GM23248 (cell line): ENCODE data around the gene NEGR1. TPM values are rescaled to one million over a fixed set of nuclear protein-coding genes. Genes with fewer than 3 reads are reported as not detected.

Source experiments
- DNase-seq: peaks from one replicate; pipeline ENCODE4 v3.0.0-alpha.2; 2015
- H2AFZ ChIP-seq: fragments of 200-600 bp; sonication (generic); 2 replicates; pipeline ENCODE4 v1.6.1; 2016; ENCODE audit warnings: antibody characterized with exemption
- H3F3A ChIP-seq: fragments of 200-600 bp; sonication (generic); 2 replicates; pipeline ENCODE4 v1.6.1; 2016; ENCODE audit warnings: mild to moderate bottlenecking, antibody characterized with exemption, mixed run types; ENCODE audit not compliant: insufficient read depth
- H3K27ac ChIP-seq: fragments of 200-600 bp; sonication (generic); 2 replicates; pipeline ENCODE4 v1.5.1; 2016; ENCODE audit warnings: mild to moderate bottlenecking
- H3K27me3 ChIP-seq: fragments of 200-600 bp; sonication (generic); replicated peaks from 2 replicates; pipeline ENCODE4 v1.6.1; 2016; ENCODE audit warnings: mild to moderate bottlenecking; ENCODE audit not compliant: insufficient read depth
- H3K36me3 ChIP-seq: fragments of 200-600 bp; sonication (generic); 2 replicates; pipeline ENCODE4 v1.6.1; 2016; ENCODE audit warnings: low read depth, mild to moderate bottlenecking
- H3K4me1 ChIP-seq: fragments of 200-600 bp; sonication (generic); 2 replicates; pipeline ENCODE4 v1.6.1; 2016; ENCODE audit warnings: mild to moderate bottlenecking; ENCODE audit not compliant: insufficient read depth
- H3K4me2 ChIP-seq: fragments of 200-600 bp; sonication (generic); one replicate; pipeline ENCODE4 v1.6.1; 2016; ENCODE audit warnings: mild to moderate bottlenecking; ENCODE audit not compliant: unreplicated experiment
- H3K4me3 ChIP-seq: fragments of 200-600 bp; sonication (generic); 2 replicates; pipeline ENCODE4 v1.5.1; 2016; ENCODE audit warnings: mild to moderate bottlenecking
- H3K79me2 ChIP-seq: fragments of 200-600 bp; sonication (generic); 2 replicates; pipeline ENCODE4 v1.6.1; 2016; ENCODE audit warnings: mild to moderate bottlenecking; ENCODE audit not compliant: insufficient read depth
- H3K9ac ChIP-seq: fragments of 200-600 bp; sonication (generic); 2 replicates; pipeline ENCODE4 v1.6.1; 2016; ENCODE audit warnings: mild to moderate bottlenecking
- H3K9me2 ChIP-seq: fragments of 200-600 bp; sonication (generic); 2 replicates; pipeline ENCODE4 v1.6.1; 2016; ENCODE audit warnings: mixed run types, mild to moderate bottlenecking, moderate library complexity; ENCODE audit not compliant: insufficient read depth
- H3K9me3 ChIP-seq: fragments of 200-600 bp; sonication (generic); one replicate; pipeline ENCODE4 v1.6.1; 2017; ENCODE audit warnings: low read depth
- H4K20me1 ChIP-seq: fragments of 200-600 bp; sonication (generic); 2 replicates; pipeline ENCODE4 v1.6.0; 2016; ENCODE audit not compliant: insufficient read depth
- EZH2 ChIP-seq: fragments of 200-600 bp; sonication (generic); IDR thresholded peaks from 2 replicates; pipeline ENCODE4 v1.6.1; 2018; ENCODE audit warnings: antibody characterized with exemption, mild to moderate bottlenecking; ENCODE audit not compliant: insufficient read depth, poor library complexity, severe bottlenecking
- EZH2phosphoT487 ChIP-seq: fragments of 200-600 bp; sonication (generic); IDR thresholded peaks from 2 replicates; pipeline ENCODE4 v1.6.1; 2018; ENCODE audit warnings: antibody characterized with exemption, moderate library complexity, mild to moderate bottlenecking, low read depth; ENCODE audit not compliant: insufficient read depth
- WGBS, 2 experiments: methylation state at CpG; one replicate each; pipeline ENCODE4 v1.1.6; 2015 to 2017; ENCODE audit warnings: low lambda C conversion rate in 2 of 2, low coverage in 1 of 2; ENCODE audit errors: missing lambda C conversion rate in 2 of 2; 5-methylcytosine and 5-hydroxymethylcytosine counted together
- in situ Hi-C: fragments of 300-500 bp; cut with MboI; formaldehyde crosslinking; loops from 2 replicates; pipeline ENCODE4 v1.15.0; 2020
- polyA plus RNA-seq: library from polyadenylated mRNA; unstranded; fragments of >200 nt; fragmentation: Nextera tagmentation; extraction: Ambion mirVana; gene quantifications from 2 replicates; pipeline ENCODE4 v1.2.1, GENCODE V29; 2016
- total RNA-seq: library from RNA; depleted of rRNA; stranded (reverse); fragments of >200 nt; shearing (Covaris generic); gene quantifications from 2 replicates; pipeline ENCODE4 v1.2.3, GENCODE V29; 2014

NEGR1 gene
- total and polyA plus RNA-seq, 2 experiments from 2014 or later: 14.3 to 15.7 TPM

DNA sequence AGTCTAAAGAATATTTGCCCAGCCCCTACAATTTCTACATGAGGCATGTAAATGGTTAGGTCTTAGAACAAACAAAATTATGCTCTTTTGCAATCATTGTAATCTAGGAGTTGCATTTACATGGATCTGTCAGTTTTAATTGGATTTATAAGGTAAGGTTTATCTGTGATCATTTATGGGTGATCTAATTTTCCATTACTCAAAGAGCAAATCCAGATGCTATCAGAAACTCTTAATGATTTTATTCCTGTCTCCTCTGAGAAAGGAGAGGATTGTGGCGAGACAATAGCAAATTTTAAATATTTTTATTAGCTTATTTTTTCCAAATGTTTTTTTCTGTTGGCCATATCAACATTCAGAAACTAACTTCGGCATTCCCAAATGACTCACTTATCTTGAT is 14.2 kb upstream of the NEGR1 start:
- DNase-seq: no peak
- Histone ChIP-seq H3K4me2 (no peak overlapping the region), H3K79me2 (no peaks in the 10 kb centered on the region), H3K9me2 (no peaks in the 10 kb centered on the region), H3F3A (no peaks in the 10 kb centered on the region), H3K27ac (no peak overlapping the region), H3K36me3 (no peaks in the 10 kb centered on the region), H3K27me3 (no peaks in the 10 kb centered on the region), H3K9me3 (no peaks in the 10 kb centered on the region), H4K20me1 (no peaks in the 10 kb centered on the region), H3K4me1 (no peaks in the 10 kb centered on the region), H3K4me3 (no peak overlapping the region), H3K9ac (no peak overlapping the region), H2AFZ (no peak overlapping the region)
- in situ Hi-C loops: no loop called here
- no peak for TF ChIP-seq EZH2
- no peak for TF ChIP-seq EZH2phosphoT487
- 68 to 76% methylated on average over 2 of the region's 2 CpGs for WGBS, 2 experiments

DNA sequence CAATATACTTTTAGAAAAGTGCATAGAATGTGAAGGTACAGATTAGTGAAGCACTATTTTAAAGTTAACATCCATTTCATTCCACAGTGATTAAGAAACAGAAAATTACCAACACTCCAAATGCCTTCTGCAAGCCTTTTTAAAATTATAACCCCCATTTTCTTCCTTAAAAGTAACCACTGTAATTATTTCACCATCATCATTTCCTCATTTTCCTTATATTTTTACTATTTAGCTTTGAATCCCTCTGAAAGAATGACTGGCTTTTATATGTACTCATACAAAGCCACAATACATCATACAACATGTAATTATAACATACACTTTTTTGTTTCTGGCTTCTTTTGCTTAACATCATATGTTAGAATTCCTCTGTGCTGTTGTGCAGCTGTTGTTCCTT is 6.5 kb upstream of the NEGR1 start:
- H3K4me1 ChIP-seq: peaks cover 8% of the 10 kb centered on the region
- in situ Hi-C loops: no loop called here
- no peak overlapping the region for H2AFZ ChIP-seq
- no peaks in the 10 kb centered on the region for H3K9me3 ChIP-seq
- TF ChIP-seq EZH2phosphoT487: no peak
- no peak for TF ChIP-seq EZH2
- no peak overlapping the region for H3K9ac ChIP-seq
- H3K4me2 ChIP-seq: no peak overlapping the region
- no peaks in the 10 kb centered on the region for H3K79me2 ChIP-seq
- no peaks in the 10 kb centered on the region for H4K20me1 ChIP-seq
- peaks cover 21% of the 10 kb centered on the region for H3F3A ChIP-seq
- H3K27me3 ChIP-seq: no peaks in the 10 kb centered on the region
- no peak overlapping the region for H3K27ac ChIP-seq
- H3K9me2 ChIP-seq: no peaks in the 10 kb centered on the region; the same call in 1 of the 2 replicates
- no peak for DNase-seq
- H3K36me3 ChIP-seq: no peaks in the 10 kb centered on the region
- no peak overlapping the region for H3K4me3 ChIP-seq

DNA sequence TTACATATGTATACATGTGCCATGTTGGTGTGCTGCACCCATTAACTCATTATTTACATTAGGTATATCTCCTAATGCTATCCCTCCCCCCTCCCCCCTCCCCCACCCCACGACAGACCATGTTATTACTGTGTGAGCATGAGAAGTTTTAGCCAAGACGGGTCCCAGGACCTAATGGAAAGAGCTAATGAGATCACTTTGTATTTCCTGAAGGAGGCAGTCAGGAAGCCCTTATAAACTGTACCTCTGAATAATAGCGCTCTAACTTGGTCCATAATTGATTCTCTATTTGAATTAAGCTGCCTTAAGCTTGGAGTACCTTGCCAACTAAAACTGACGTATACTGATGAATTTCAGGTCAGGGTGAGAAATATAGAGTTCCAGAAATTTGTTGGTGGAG is 4.1 kb upstream of the NEGR1 start:
- Histone ChIP-seq H3K27me3 (no peaks in the 10 kb centered on the region), H4K20me1 (no peaks in the 10 kb centered on the region), H3K9ac (no peak overlapping the region), H3K79me2 (peaks cover 2% of the 10 kb centered on the region), H3K27ac (no peak overlapping the region), H3K4me2 (no peak overlapping the region), H3F3A (peaks cover 32% of the 10 kb centered on the region), H2AFZ (no peak overlapping the region), H3K36me3 (no peaks in the 10 kb centered on the region), H3K4me3 (no peak overlapping the region), H3K4me1 (peaks cover 9% of the 10 kb centered on the region), H3K9me2 (no peaks in the 10 kb centered on the region; the same call in 1 of the 2 replicates), H3K9me3 (no peaks in the 10 kb centered on the region)
- TF ChIP-seq EZH2phosphoT487 (no peak), EZH2 (no peak)
- in situ Hi-C loops: no loop called here
- no peak for DNase-seq
- WGBS, 2 experiments: 88 to 92% methylated on average over 4 of the region's 4 CpGs

DNA sequence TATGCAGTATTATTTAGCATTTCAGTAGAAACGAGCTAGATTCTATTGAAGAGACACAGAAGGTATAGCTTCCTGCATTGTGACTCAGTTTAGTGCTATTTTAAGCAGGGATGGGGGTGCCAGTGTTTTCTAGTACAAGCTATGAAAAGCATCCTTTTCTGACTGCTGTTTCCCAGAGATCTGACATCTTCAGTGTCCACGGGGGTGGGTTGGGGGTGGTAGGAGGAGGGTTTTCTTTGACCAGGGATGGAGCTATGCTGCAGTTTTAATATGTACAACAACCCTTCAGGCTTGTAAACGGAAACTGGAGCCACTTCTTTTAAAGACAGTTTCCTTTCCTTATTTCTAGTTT is 2.7 kb upstream of the NEGR1 start:
- H3K4me3 ChIP-seq: peak overlapping the region; percentile 96
- H3K27ac ChIP-seq: peak overlapping the region; percentile 99
- TF ChIP-seq EZH2phosphoT487: no peak
- TF ChIP-seq EZH2: no peak
- peak; percentile 86 for DNase-seq
- no peaks in the 10 kb centered on the region for H4K20me1 ChIP-seq
- no peaks in the 10 kb centered on the region for H3K9me3 ChIP-seq
- WGBS, 2 experiments: 0% methylated on average over 3 of the region's 3 CpGs
- peak overlapping the region; percentile 95 for H3K4me2 ChIP-seq
- peaks cover 38% of the 10 kb centered on the region for H3F3A ChIP-seq
- peaks cover 23% of the 10 kb centered on the region for H3K4me1 ChIP-seq
- H3K79me2 ChIP-seq: peaks cover 11% of the 10 kb centered on the region
- H3K36me3 ChIP-seq: no peaks in the 10 kb centered on the region
- no peaks in the 10 kb centered on the region for H3K9me2 ChIP-seq
- no peaks in the 10 kb centered on the region for H3K27me3 ChIP-seq
- in situ Hi-C loops: no loop called here
- H2AFZ ChIP-seq: peak overlapping the region; percentile 99
- H3K9ac ChIP-seq: peak overlapping the region; percentile 64
